PC-9 (cell line): Measurements from ENCODE around the gene RNF10.

Experiments used
- EZH2 ChIP-seq: fragments of 200-600 bp; sonication (generic); IDR thresholded peaks from 2 replicates; pipeline ENCODE4 v1.8.0; 2017; ENCODE audit warnings: antibody characterized with exemption, low read depth
- TF ChIP-seq, protein P1 (sequence below): fragments of 200-600 bp; sonication (generic); conservative IDR thresholded peaks from 2 replicates; pipeline ENCODE4 v1.6.1; 2017; ENCODE audit warnings: mixed run types, antibody characterized with exemption, mild to moderate bottlenecking, moderate library complexity

GRCh38 chr12:120490325-120490724, 43.8 kb upstream of the RNF10 start:
- TF ChIP-seq, protein P1, sequence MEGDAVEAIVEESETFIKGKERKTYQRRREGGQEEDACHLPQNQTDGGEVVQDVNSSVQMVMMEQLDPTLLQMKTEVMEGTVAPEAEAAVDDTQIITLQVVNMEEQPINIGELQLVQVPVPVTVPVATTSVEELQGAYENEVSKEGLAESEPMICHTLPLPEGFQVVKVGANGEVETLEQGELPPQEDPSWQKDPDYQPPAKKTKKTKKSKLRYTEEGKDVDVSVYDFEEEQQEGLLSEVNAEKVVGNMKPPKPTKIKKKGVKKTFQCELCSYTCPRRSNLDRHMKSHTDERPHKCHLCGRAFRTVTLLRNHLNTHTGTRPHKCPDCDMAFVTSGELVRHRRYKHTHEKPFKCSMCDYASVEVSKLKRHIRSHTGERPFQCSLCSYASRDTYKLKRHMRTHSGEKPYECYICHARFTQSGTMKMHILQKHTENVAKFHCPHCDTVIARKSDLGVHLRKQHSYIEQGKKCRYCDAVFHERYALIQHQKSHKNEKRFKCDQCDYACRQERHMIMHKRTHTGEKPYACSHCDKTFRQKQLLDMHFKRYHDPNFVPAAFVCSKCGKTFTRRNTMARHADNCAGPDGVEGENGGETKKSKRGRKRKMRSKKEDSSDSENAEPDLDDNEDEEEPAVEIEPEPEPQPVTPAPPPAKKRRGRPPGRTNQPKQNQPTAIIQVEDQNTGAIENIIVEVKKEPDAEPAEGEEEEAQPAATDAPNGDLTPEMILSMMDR: no peak
- TF ChIP-seq EZH2: no peak
